Activated CD4-positive, alpha-beta T cell treated with anti-CD3 and anti-CD28 coated beads, Interleukin-2, amount 10 ng/mL, durations not matched to agents 7 days and 5 days (primary cell): ENCODE measurements around the gene ZDHHC8. TPM values are rescaled to one million over a fixed set of nuclear protein-coding genes. Genes with fewer than 3 reads are reported as not detected.

Source experiments
- CTCF ChIA-PET: fragments of 350-600 bp; sonication (Branson Sonifier 250); formaldehyde crosslinking; loops from one replicate; lab custom pipeline; 2021; ENCODE audit warnings: antibody characterized with exemption; lab: Charles Lee
- POLR2A ChIA-PET: fragments of 350-600 bp; sonication (Branson Sonifier 250); formaldehyde crosslinking; loops from one replicate; lab custom pipeline; 2021; ENCODE audit warnings: antibody characterized with exemption; lab: Charles Lee
- DNase-seq: peaks from one replicate; pipeline ENCODE4 v3.0.0-alpha.2; 2020
- H3K27ac Mint-ChIP-seq: one replicate; pipeline ENCODE4 v1.8.0; 2021; ENCODE audit warnings: mild to moderate bottlenecking, moderate library complexity, mixed read lengths
- H3K27me3 Mint-ChIP-seq: one replicate; pipeline ENCODE4 v1.8.0; 2021; ENCODE audit warnings: mixed read lengths
- H3K36me3 Mint-ChIP-seq: one replicate; pipeline ENCODE4 v1.8.0; 2021; ENCODE audit warnings: low read depth, mixed read lengths
- H3K4me1 Mint-ChIP-seq: one replicate; pipeline ENCODE4 v1.8.0; 2021; ENCODE audit warnings: mixed read lengths
- H3K4me3 Mint-ChIP-seq: one replicate; pipeline ENCODE4 v1.8.0; 2021; ENCODE audit warnings: mild to moderate bottlenecking, moderate library complexity, mixed read lengths
- H3K9me3 Mint-ChIP-seq: one replicate; pipeline ENCODE4 v1.8.0; 2021; ENCODE audit warnings: mixed read lengths
- total RNA-seq, 2 experiments: library from RNA; stranded (reverse); gene quantifications; one replicate each; pipeline ENCODE4 v1.2.3, GENCODE V29; 2021

The ZDHHC8 gene
- total RNA-seq, 2 experiments from 2014 or later, result 57.9 to 58.9 TPM

GRCh38 chr22:20130731-20131596 is 640 bp upstream of the ZDHHC8 start:
- POLR2A ChIA-PET, result interaction anchor here (0.6 kb wide), 1 partner anchor 112 kb away, joined by 3 read pairs; no protein-coding TSS in a partner anchor
- peaks cover 5% of the 10 kb centered on the region for H3K36me3 Mint-ChIP-seq
- peak overlapping the region; percentile 57 for H3K27ac Mint-ChIP-seq
- CTCF ChIA-PET, result interaction anchor here (0.7 to 0.9 kb wide), 2 partner anchors 22 to 108 kb away, joined by 3 read pairs; no protein-coding TSS in a partner anchor
- H3K9me3 Mint-ChIP-seq, result no peaks in the 10 kb centered on the region
- H3K27me3 Mint-ChIP-seq, result no peaks in the 10 kb centered on the region
- peaks cover 18% of the 10 kb centered on the region for H3K4me1 Mint-ChIP-seq
- DNase-seq, result peak; percentile 72
- peak overlapping the region; percentile 69 for H3K4me3 Mint-ChIP-seq

- H3K9me3 Mint-ChIP-seq, result no peaks in the 10 kb centered on the region
- CTCF ChIA-PET, result no interaction called here
These were observed 468 bp downstream of the ZDHHC8 start for GRCh38 chr22:20131859-20132685.

GRCh38 chr22:20132686-20133246 is 1.2 kb downstream of the ZDHHC8 start:
- CTCF ChIA-PET, result no interaction called here
- Mint-ChIP-seq H3K4me3 (peak overlapping the region; percentile 62), H3K9me3 (no peaks in the 10 kb centered on the region), H3K4me1 (peaks cover 18% of the 10 kb centered on the region), H3K27ac (peak overlapping the region; percentile 25), H3K36me3 (no peaks in the 10 kb centered on the region), H3K27me3 (no peaks in the 10 kb centered on the region)
- no peak for DNase-seq
- POLR2A ChIA-PET, result no interaction called here

More at GRCh38 chr22:20131859-20132685, 468 bp downstream of the ZDHHC8 start:
- POLR2A ChIA-PET, result no interaction called here
- Mint-ChIP-seq H3K4me3 (peak overlapping the region; percentile 62), H3K36me3 (peaks cover 3% of the 10 kb centered on the region), H3K4me1 (peaks cover 18% of the 10 kb centered on the region), H3K27ac (no peak overlapping the region), H3K27me3 (no peaks in the 10 kb centered on the region)
- peak; percentile 24 for DNase-seq

- ChIA-PET CTCF (no interaction called here), POLR2A (no interaction called here)
- H3K36me3 Mint-ChIP-seq, result no peaks in the 10 kb centered on the region
These were observed 2.4 kb downstream of the ZDHHC8 start for GRCh38 chr22:20133930-20134549.

GRCh38 chr22:20135265-20135664 is 3.7 kb downstream of the ZDHHC8 start:
- no peak overlapping the region for H3K4me3 Mint-ChIP-seq
- H3K27ac Mint-ChIP-seq, result no peak overlapping the region
- no peaks in the 10 kb centered on the region for H3K36me3 Mint-ChIP-seq
- DNase-seq, result no peak
- H3K27me3 Mint-ChIP-seq, result no peaks in the 10 kb centered on the region
- POLR2A ChIA-PET, result no interaction called here
- CTCF ChIA-PET, result no interaction called here
- H3K9me3 Mint-ChIP-seq, result no peaks in the 10 kb centered on the region
- peaks cover 11% of the 10 kb centered on the region for H3K4me1 Mint-ChIP-seq

More at GRCh38 chr22:20133930-20134549, 2.4 kb downstream of the ZDHHC8 start:
- Mint-ChIP-seq H3K9me3 (no peaks in the 10 kb centered on the region), H3K27ac (peak overlapping the region; percentile 50), H3K4me3 (peak overlapping the region; percentile 62), H3K27me3 (no peaks in the 10 kb centered on the region), H3K4me1 (peaks cover 18% of the 10 kb centered on the region)
- no peak for DNase-seq

GRCh38 chr22:20135806-20136602 is 4.4 kb downstream of the ZDHHC8 start:
- DNase-seq, result no peak
- no peaks in the 10 kb centered on the region for H3K27me3 Mint-ChIP-seq
- peaks cover 11% of the 10 kb centered on the region for H3K4me1 Mint-ChIP-seq
- CTCF ChIA-PET, result no interaction called here
- no peak overlapping the region for H3K4me3 Mint-ChIP-seq
- H3K27ac Mint-ChIP-seq, result no peak overlapping the region
- H3K9me3 Mint-ChIP-seq, result no peaks in the 10 kb centered on the region
- H3K36me3 Mint-ChIP-seq, result no peaks in the 10 kb centered on the region
- POLR2A ChIA-PET, result no interaction called here

- H3K27me3 Mint-ChIP-seq, result no peaks in the 10 kb centered on the region
- no peak overlapping the region for H3K4me3 Mint-ChIP-seq
- H3K36me3 Mint-ChIP-seq, result no peaks in the 10 kb centered on the region
- no peak for DNase-seq
- ChIA-PET POLR2A (no interaction called here), CTCF (no interaction called here)
- no peak overlapping the region for H3K27ac Mint-ChIP-seq
- H3K9me3 Mint-ChIP-seq, result no peaks in the 10 kb centered on the region
- H3K4me1 Mint-ChIP-seq, result peaks cover 11% of the 10 kb centered on the region
These were observed 4.9 kb downstream of the ZDHHC8 start for GRCh38 chr22:20136603-20136873.

GRCh38 chr22:20137113-20137512 is 5.5 kb downstream of the ZDHHC8 start:
- ChIA-PET POLR2A (no interaction called here), CTCF (no interaction called here)
- H3K4me3 Mint-ChIP-seq, result no peak overlapping the region
- no peaks in the 10 kb centered on the region for H3K9me3 Mint-ChIP-seq
- no peaks in the 10 kb centered on the region for H3K27me3 Mint-ChIP-seq
- H3K27ac Mint-ChIP-seq, result no peak overlapping the region
- no peak for DNase-seq
- peaks cover 11% of the 10 kb centered on the region for H3K4me1 Mint-ChIP-seq
- H3K36me3 Mint-ChIP-seq, result no peaks in the 10 kb centered on the region

GRCh38 chr22:20137671-20138416 is 6.2 kb downstream of the ZDHHC8 start:
- H3K27ac Mint-ChIP-seq, result no peak overlapping the region
- H3K27me3 Mint-ChIP-seq, result no peaks in the 10 kb centered on the region
- H3K9me3 Mint-ChIP-seq, result no peaks in the 10 kb centered on the region
- no peak overlapping the region for H3K4me3 Mint-ChIP-seq
- H3K36me3 Mint-ChIP-seq, result no peaks in the 10 kb centered on the region
- ChIA-PET CTCF (no interaction called here), POLR2A (no interaction called here)
- peaks cover 10% of the 10 kb centered on the region for H3K4me1 Mint-ChIP-seq
- no peak for DNase-seq

GRCh38 chr22:20138417-20138738 is 6.8 kb downstream of the ZDHHC8 start:
- Mint-ChIP-seq H3K27me3 (no peaks in the 10 kb centered on the region), H3K4me3 (no peak overlapping the region), H3K36me3 (no peaks in the 10 kb centered on the region), H3K4me1 (peaks cover 5% of the 10 kb centered on the region), H3K9me3 (no peaks in the 10 kb centered on the region), H3K27ac (no peak overlapping the region)
- DNase-seq, result no peak
- CTCF ChIA-PET, result no interaction called here
- POLR2A ChIA-PET, result no interaction called here

GRCh38 chr22:20138868-20139267 is 7.3 kb downstream of the ZDHHC8 start:
- Mint-ChIP-seq H3K36me3 (no peaks in the 10 kb centered on the region), H3K27ac (no peak overlapping the region), H3K4me1 (peaks cover under 1% of the 10 kb centered on the region), H3K27me3 (no peaks in the 10 kb centered on the region), H3K4me3 (no peak overlapping the region), H3K9me3 (no peaks in the 10 kb centered on the region)
- POLR2A ChIA-PET, result no interaction called here
- CTCF ChIA-PET, result no interaction called here
- no peak for DNase-seq
